Measurements from ENCODE around the gene MKI67. TPM values are rescaled to one million over a fixed set of nuclear protein-coding genes. Genes with fewer than 3 reads are reported as not detected.

Gene MKI67
- total RNA-seq, 1 donor from 2014 or later: 5.6 TPM

GRCh38 chr10:128068398-128069285 is 57.6 kb downstream of the MKI67 start:
- Histone ChIP-seq H3K36me3 (ENCODE audit: control insufficient read depth, insufficient read depth, low read length) (no peaks in the 10 kb centered on the region), H3K4me3 (ENCODE audit: low read depth, low read length) (no peak overlapping the region), H3K27me3 (ENCODE audit: control insufficient read depth, insufficient read depth, low read length) (no peaks in the 10 kb centered on the region)
- TF ChIP-seq, protein P1, sequence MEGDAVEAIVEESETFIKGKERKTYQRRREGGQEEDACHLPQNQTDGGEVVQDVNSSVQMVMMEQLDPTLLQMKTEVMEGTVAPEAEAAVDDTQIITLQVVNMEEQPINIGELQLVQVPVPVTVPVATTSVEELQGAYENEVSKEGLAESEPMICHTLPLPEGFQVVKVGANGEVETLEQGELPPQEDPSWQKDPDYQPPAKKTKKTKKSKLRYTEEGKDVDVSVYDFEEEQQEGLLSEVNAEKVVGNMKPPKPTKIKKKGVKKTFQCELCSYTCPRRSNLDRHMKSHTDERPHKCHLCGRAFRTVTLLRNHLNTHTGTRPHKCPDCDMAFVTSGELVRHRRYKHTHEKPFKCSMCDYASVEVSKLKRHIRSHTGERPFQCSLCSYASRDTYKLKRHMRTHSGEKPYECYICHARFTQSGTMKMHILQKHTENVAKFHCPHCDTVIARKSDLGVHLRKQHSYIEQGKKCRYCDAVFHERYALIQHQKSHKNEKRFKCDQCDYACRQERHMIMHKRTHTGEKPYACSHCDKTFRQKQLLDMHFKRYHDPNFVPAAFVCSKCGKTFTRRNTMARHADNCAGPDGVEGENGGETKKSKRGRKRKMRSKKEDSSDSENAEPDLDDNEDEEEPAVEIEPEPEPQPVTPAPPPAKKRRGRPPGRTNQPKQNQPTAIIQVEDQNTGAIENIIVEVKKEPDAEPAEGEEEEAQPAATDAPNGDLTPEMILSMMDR (IDR thresholded peaks at IDR 0.05; ENCODE audit: insufficient read depth, low read length, poor library complexity, severe bottlenecking): no peak
- no peak for DNase-seq (ENCODE audit: low read depth)

DNA sequence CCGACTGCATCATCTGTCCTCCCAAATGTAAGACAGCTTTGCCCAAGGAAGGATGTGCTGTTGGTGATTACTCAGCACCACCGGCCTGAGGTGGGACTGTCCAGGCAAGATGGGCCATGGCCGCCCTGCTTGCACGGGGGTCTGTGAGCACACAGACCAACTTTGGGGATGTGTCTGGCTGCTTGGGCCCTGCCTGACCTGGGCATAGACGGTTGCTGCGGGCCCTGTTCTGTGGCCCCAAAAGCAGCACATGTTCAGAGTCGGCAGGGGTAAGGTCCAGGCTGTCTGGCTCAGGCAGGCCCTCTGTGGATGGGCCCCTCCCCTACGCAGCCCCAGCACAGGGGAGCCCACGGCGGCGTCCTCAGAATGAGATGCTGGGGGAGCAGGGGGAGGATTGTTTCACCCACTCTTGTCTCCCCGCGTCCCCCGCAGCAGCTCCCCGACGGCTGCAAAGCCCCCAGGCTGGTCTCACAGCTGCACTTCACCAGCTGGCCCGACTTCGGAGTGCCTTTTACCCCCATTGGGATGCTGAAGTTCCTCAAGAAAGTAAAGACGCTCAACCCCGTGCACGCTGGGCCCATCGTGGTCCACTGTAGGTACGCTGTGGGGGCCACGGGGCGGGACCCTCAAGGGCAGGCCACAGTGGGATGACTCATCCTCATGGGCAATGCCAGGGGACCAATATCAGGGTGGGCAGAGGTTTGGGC is 58.4 kb downstream of the MKI67 start:
- DNase-seq (ENCODE audit: low read depth): no peak
- H3K36me3 ChIP-seq (ENCODE audit: control insufficient read depth, insufficient read depth, low read length): no peaks in the 10 kb centered on the region
- no peaks in the 10 kb centered on the region for H3K27me3 ChIP-seq (ENCODE audit: control insufficient read depth, insufficient read depth, low read length)
- no peak overlapping the region for H3K4me3 ChIP-seq (ENCODE audit: low read depth, low read length)
- TF ChIP-seq, protein P1 (IDR thresholded peaks at IDR 0.05; ENCODE audit: insufficient read depth, low read length, poor library complexity, severe bottlenecking): no peak

DNA sequence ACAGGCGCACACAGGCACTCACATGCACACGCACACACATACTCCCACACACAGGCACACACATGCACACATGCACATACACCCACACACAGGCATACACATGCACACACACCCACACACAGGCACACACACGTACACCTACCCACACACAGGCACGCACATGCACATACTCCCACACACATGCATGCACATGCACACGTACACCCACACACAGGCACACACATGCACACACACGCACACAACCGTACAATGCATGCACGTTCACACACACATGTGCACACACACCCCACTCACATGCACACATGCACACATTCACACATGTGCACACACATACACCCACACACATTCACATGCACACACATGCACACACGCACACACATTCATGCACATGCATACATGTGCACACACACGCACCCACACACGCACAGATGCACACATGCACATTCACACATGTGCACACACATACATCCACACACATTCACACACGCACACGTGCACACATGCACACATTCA is 59.3 kb downstream of the MKI67 start:
- no peak for DNase-seq (ENCODE audit: low read depth)
- no peaks in the 10 kb centered on the region for H3K27me3 ChIP-seq (ENCODE audit: control insufficient read depth, insufficient read depth, low read length)
- TF ChIP-seq, protein P1 (IDR thresholded peaks at IDR 0.05; ENCODE audit: insufficient read depth, low read length, poor library complexity, severe bottlenecking): no peak
- H3K4me3 ChIP-seq (ENCODE audit: low read depth, low read length): no peak overlapping the region
- no peaks in the 10 kb centered on the region for H3K36me3 ChIP-seq (ENCODE audit: control insufficient read depth, insufficient read depth, low read length)

- TF ChIP-seq, protein P1 (IDR thresholded peaks at IDR 0.05; ENCODE audit: insufficient read depth, low read length, poor library complexity, severe bottlenecking): no peak
- Histone ChIP-seq H3K4me3 (ENCODE audit: low read depth, low read length) (no peak overlapping the region), H3K36me3 (ENCODE audit: control insufficient read depth, insufficient read depth, low read length) (no peaks in the 10 kb centered on the region), H3K27me3 (ENCODE audit: control insufficient read depth, insufficient read depth, low read length) (no peaks in the 10 kb centered on the region)
- DNase-seq (ENCODE audit: low read depth): no peak
Measured at GRCh38 chr10:128065881-128066534, 60.2 kb downstream of the MKI67 start.

DNA sequence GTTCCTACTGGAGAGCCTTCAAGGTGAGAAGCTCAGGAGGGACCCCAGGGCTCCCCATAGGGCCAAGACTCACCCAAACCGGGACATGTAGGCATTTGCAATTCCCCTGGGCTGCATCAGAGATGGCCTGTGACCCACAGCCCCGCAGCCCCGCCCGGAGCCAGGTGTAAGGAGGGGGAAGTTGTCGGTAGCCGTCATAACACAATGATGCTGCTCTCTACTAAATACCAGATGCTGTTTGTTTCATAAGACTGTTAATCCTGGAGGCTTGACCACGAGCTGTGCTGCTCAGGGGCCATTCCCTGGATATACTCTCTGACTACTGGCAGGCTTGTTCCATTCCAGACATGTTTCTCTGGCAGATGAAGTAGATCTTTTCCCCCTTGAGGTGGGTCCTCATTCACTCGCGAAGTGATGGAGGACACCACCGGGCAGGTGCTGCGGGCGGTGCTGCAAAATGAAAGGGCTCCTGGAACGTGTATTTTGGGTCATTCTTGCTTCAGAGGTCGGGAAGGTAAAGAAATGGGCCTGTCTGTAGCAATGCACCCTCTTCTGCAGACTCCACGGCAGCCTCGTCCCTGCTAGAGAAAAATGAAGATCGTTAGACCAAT is 61.1 kb downstream of the MKI67 start:
- no peak overlapping the region for H3K4me3 ChIP-seq (ENCODE audit: low read depth, low read length)
- no peaks in the 10 kb centered on the region for H3K27me3 ChIP-seq (ENCODE audit: control insufficient read depth, insufficient read depth, low read length)
- no peaks in the 10 kb centered on the region for H3K36me3 ChIP-seq (ENCODE audit: control insufficient read depth, insufficient read depth, low read length)
- TF ChIP-seq, protein P1 (IDR thresholded peaks at IDR 0.05; ENCODE audit: insufficient read depth, low read length, poor library complexity, severe bottlenecking): no peak
- DNase-seq (ENCODE audit: low read depth): no peak

Data from kidney epithelial cell (primary cell).